Activated CD8-positive, alpha-beta T cell treated with anti-CD3 and anti-CD28 coated beads for 36 hours (primary cell): ENCODE data around the gene SCN8A. TPM values are rescaled to one million over a fixed set of nuclear protein-coding genes. Genes with fewer than 3 reads are reported as not detected.

Source experiments
- ATAC-seq: fragments of 200-7000 bp; cut with Tn5 transposase; one replicate; pipeline ENCODE4 v1.10.0; 2021; ENCODE audit warnings: mild to moderate bottlenecking, moderate library complexity
- CTCF ChIA-PET: fragments of 350-600 bp; sonication (Branson Sonifier 250); formaldehyde crosslinking; loops from one replicate; lab custom pipeline; 2021; ENCODE audit warnings: antibody characterized with exemption; lab: Charles Lee
- POLR2A ChIA-PET: fragments of 350-600 bp; sonication (Branson Sonifier 250); formaldehyde crosslinking; loops from one replicate; lab custom pipeline; 2021; ENCODE audit warnings: antibody characterized with exemption; lab: Charles Lee
- DNase-seq: peaks from one replicate; pipeline ENCODE4 v3.0.0-alpha.2; 2020
- H3K27ac Mint-ChIP-seq: one replicate; pipeline ENCODE4 v1.8.0; 2021; ENCODE audit warnings: mild to moderate bottlenecking, mixed read lengths
- H3K27me3 Mint-ChIP-seq: one replicate; pipeline ENCODE4 v1.8.0; 2021; ENCODE audit warnings: mixed read lengths
- H3K36me3 Mint-ChIP-seq: one replicate; pipeline ENCODE4 v1.8.0; 2021; ENCODE audit warnings: low read depth, mixed read lengths
- H3K4me1 Mint-ChIP-seq: one replicate; pipeline ENCODE4 v1.8.0; 2021; ENCODE audit warnings: low read depth, mixed read lengths
- H3K4me3 Mint-ChIP-seq: one replicate; pipeline ENCODE4 v1.8.0; 2021; ENCODE audit warnings: mild to moderate bottlenecking, moderate library complexity, mixed read lengths
- H3K9me3 Mint-ChIP-seq: one replicate; pipeline ENCODE4 v1.8.0; 2021; ENCODE audit warnings: mixed read lengths
- intact Hi-C: fragments of 100-400 bp; cut with micrococcal nuclease; formaldehyde crosslinking; loops from one replicate; pipeline ENCODE4 v1.10.0; 2022
- total RNA-seq, 2 experiments: library from RNA; stranded (reverse); gene quantifications; one replicate each; pipeline ENCODE4 v1.2.3, GENCODE V29; 2021
- TF ChIP-seq, protein P1 (sequence below): fragments of 200-600 bp; IDR thresholded peaks from one replicate; pipeline ENCODE4 v1.8.0; 2022; ENCODE audit warnings: antibody characterized with exemption, mild to moderate bottlenecking

The SCN8A gene
- total RNA-seq, 2 experiments from 2014 or later, result 0.77 to 0.78 TPM

- ChIA-PET POLR2A (interaction anchor here (2.4 kb wide), 1 partner anchor 14 kb away, joined by 11 read pairs; no protein-coding TSS in a partner anchor), CTCF (interaction anchor here (0.9 to 1.3 kb wide), 2 partner anchors 13 to 14 kb away, joined by 3 to 4 read pairs; no protein-coding TSS in a partner anchor)
- ATAC-seq (no peak), DNase-seq (no peak)
- no peak overlapping the region for H3K4me3 Mint-ChIP-seq
- intact Hi-C loops, result no loop called here
- no peaks in the 10 kb centered on the region for H3K36me3 Mint-ChIP-seq
- H3K9me3 Mint-ChIP-seq, result no peaks in the 10 kb centered on the region
- TF ChIP-seq, protein P1, sequence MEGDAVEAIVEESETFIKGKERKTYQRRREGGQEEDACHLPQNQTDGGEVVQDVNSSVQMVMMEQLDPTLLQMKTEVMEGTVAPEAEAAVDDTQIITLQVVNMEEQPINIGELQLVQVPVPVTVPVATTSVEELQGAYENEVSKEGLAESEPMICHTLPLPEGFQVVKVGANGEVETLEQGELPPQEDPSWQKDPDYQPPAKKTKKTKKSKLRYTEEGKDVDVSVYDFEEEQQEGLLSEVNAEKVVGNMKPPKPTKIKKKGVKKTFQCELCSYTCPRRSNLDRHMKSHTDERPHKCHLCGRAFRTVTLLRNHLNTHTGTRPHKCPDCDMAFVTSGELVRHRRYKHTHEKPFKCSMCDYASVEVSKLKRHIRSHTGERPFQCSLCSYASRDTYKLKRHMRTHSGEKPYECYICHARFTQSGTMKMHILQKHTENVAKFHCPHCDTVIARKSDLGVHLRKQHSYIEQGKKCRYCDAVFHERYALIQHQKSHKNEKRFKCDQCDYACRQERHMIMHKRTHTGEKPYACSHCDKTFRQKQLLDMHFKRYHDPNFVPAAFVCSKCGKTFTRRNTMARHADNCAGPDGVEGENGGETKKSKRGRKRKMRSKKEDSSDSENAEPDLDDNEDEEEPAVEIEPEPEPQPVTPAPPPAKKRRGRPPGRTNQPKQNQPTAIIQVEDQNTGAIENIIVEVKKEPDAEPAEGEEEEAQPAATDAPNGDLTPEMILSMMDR, result no peak
- no peak overlapping the region for H3K27ac Mint-ChIP-seq
- peaks cover 27% of the 10 kb centered on the region for H3K27me3 Mint-ChIP-seq
- peaks cover 10% of the 10 kb centered on the region for H3K4me1 Mint-ChIP-seq
Measured at GRCh38 chr12:51833448-51834227, 242.6 kb downstream of the SCN8A start.

- DNase-seq (no peak), ATAC-seq (no peak)
- CTCF ChIA-PET, result no interaction called here
- intact Hi-C loops, result no loop called here
- TF ChIP-seq, protein P1, result no peak
- POLR2A ChIA-PET, result no interaction called here
- peaks cover 9% of the 10 kb centered on the region for H3K4me1 Mint-ChIP-seq
- peaks cover 27% of the 10 kb centered on the region for H3K27me3 Mint-ChIP-seq
- H3K27ac Mint-ChIP-seq, result no peak overlapping the region
- no peak overlapping the region for H3K4me3 Mint-ChIP-seq
- H3K36me3 Mint-ChIP-seq, result no peaks in the 10 kb centered on the region
- no peaks in the 10 kb centered on the region for H3K9me3 Mint-ChIP-seq
Measured at GRCh38 chr12:51834411-51834810, 243.4 kb downstream of the SCN8A start.

DNA sequence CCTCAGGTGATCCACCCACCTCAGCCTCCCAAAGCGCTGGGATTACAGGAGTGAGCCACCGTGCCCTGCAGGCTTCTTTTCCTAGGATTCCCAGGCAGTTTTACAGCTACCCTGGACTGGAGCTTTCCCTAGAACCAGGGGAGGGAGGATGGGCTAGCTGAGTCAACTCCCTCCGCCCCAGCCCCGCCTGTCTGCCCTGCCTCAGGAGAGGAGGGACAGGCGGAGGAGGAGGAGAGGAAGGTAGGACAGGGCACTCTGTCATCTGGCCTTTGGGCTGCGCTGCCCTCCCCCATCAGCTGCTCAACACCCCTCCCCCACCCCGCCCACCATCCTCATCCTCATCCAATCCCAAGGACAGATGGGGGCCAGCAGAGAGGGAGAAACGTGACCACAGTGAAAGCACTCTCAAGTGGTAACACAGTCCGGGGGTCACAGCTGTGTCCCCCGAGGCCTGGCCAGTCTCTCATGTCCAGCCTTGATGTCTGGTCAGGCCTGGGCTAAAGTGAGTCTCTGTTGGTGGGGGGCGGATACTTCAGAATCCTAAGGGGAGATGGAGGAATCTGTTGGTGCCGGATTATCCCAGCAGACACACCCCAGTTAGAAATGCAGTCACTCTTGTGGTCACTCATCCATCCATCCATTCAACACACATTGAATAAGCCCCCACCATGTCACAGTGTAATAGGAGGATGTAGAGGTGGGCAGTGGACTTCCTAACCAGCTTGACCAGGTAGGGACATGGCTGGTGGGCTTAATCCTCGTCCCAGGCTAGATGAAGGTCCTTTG is 245.2 kb downstream of the SCN8A start:
- DNase-seq (no peak), ATAC-seq (no peak)
- Mint-ChIP-seq H3K9me3 (no peaks in the 10 kb centered on the region), H3K27ac (no peak overlapping the region), H3K36me3 (no peaks in the 10 kb centered on the region), H3K27me3 (peaks cover 27% of the 10 kb centered on the region), H3K4me1 (peaks cover 9% of the 10 kb centered on the region), H3K4me3 (no peak overlapping the region)
- TF ChIP-seq, protein P1, result no peak
- intact Hi-C loops, result no loop called here
- ChIA-PET CTCF (interaction anchor here (1.1 to 2.2 kb wide), 2 partner anchors 13 to 189 kb away, joined by 3 to 5 read pairs; no protein-coding TSS in a partner anchor), POLR2A (no interaction called here)

GRCh38 chr12:51836827-51837173 is 245.8 kb downstream of the SCN8A start:
- H3K27ac Mint-ChIP-seq, result no peak overlapping the region
- TF ChIP-seq, protein P1, result no peak
- no peaks in the 10 kb centered on the region for H3K9me3 Mint-ChIP-seq
- H3K4me3 Mint-ChIP-seq, result no peak overlapping the region
- POLR2A ChIA-PET, result interaction anchor here (1.2 kb wide), 1 partner anchor 16 kb away, joined by 4 read pairs; no protein-coding TSS in a partner anchor
- no peaks in the 10 kb centered on the region for H3K36me3 Mint-ChIP-seq
- H3K27me3 Mint-ChIP-seq, result peaks cover 24% of the 10 kb centered on the region
- DNase-seq (no peak), ATAC-seq (no peak)
- CTCF ChIA-PET, result interaction anchor here (1.1 to 2.2 kb wide), 2 partner anchors 13 to 189 kb away, joined by 3 to 5 read pairs; no protein-coding TSS in a partner anchor
- intact Hi-C loops, result no loop called here
- H3K4me1 Mint-ChIP-seq, result peaks cover 9% of the 10 kb centered on the region
